ENCODE results near the gene NHERF1. TPM values are rescaled to one million over a fixed set of nuclear protein-coding genes. Genes with fewer than 3 reads are reported as not detected.

The NHERF1 gene
- polyA plus RNA-seq, 1 of the 3 experiments (the other 2 are of a cell fraction): 40.1 TPM

DNA sequence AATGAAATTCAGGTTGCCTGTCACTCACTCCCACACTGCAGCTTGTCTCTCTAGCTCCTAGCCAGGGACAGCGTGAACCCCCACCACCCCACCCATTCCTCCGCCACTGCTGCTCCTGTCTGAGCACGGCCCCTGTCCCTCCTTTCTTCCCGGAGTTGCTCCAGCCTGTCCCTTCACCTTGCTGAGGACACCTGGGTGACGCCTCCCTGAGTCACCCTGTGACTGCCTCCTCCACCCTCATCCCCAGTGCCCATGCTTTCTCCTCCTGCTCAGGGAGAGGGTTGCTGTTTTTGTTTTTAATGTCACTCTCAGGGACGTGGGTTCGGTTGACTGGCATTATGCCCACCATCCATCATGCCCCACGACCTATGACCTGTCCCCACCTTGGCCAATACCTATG lies 53.5 kb downstream of the NHERF1 start:
- Histone ChIP-seq H3K9me3 (no peaks in the 10 kb centered on the region), H3K4me3 (ENCODE audit: low read depth in 2 of 2, low read length in 1 of 2) (no peak overlapping the region), H3K36me3 (replicated peaks in 1 of 2; ENCODE audit: control insufficient read depth in 1 of 2, insufficient read depth in 2 of 2, low read length in 1 of 2) (peaks cover 0 to 45% of the 10 kb centered on the region in 2 experiments), H3K4me2 (no peak overlapping the region), H4K20me1 (ENCODE audit: insufficient read depth) (no peaks in the 10 kb centered on the region), H3F3A (replicated peaks; ENCODE audit: insufficient read depth) (peaks cover 24% of the 10 kb centered on the region), H3K79me2 (ENCODE audit: insufficient read depth) (no peaks in the 10 kb centered on the region), H3K4me1 (ENCODE audit: control insufficient read depth in 1 of 2, insufficient read depth in 2 of 2, low read depth in 1 of 2, low read length in 1 of 2) (peaks cover 23 to 64% of the 10 kb centered on the region in 2 experiments), H3K27me3 (ENCODE audit: insufficient read depth) (no peaks in the 10 kb centered on the region), H3K27ac (ENCODE audit: low read depth in 2 of 2, low read length in 1 of 2) (no peak overlapping the region), H2AFZ (ENCODE audit: low read depth) (no peak overlapping the region), H3K9ac (no peak overlapping the region), H3K9me2 (no peaks in the 10 kb centered on the region)
- ChIA-PET CTCF (interaction anchor here (0.9 to 98.1 kb wide), 6 partner anchors 11 to 58 kb away, joined by 3 to 3869 read pairs (median 6); partner anchors contain the start of genes FDXR and GRIN2C), POLR2A (no interaction called here)
- WGBS (ENCODE audit: low lambda C conversion rate): 77% methylated on average over 8 of the region's 8 CpGs
- TF ChIP-seq GATA2 (CRISPR knock-in tag; IDR thresholded peaks at IDR 0.05): no peak
- TF ChIP-seq GABPA (IDR thresholded peaks at IDR 0.05; ENCODE audit: low read depth): no peak
- TF ChIP-seq EP300 (IDR thresholded peaks at IDR 0.05; ENCODE audit: borderline replicate concordance in 1 of 2, low read depth in 1 of 2, low read length in 1 of 2): no peak
- no peak for TF ChIP-seq RCOR1 (IDR thresholded peaks at IDR 0.05; ENCODE audit: low read length)
- no peak for TF ChIP-seq USF2 (IDR thresholded peaks at IDR 0.05; ENCODE audit: borderline replicate concordance, low read depth, low read length)
- TF ChIP-seq, protein P1, sequence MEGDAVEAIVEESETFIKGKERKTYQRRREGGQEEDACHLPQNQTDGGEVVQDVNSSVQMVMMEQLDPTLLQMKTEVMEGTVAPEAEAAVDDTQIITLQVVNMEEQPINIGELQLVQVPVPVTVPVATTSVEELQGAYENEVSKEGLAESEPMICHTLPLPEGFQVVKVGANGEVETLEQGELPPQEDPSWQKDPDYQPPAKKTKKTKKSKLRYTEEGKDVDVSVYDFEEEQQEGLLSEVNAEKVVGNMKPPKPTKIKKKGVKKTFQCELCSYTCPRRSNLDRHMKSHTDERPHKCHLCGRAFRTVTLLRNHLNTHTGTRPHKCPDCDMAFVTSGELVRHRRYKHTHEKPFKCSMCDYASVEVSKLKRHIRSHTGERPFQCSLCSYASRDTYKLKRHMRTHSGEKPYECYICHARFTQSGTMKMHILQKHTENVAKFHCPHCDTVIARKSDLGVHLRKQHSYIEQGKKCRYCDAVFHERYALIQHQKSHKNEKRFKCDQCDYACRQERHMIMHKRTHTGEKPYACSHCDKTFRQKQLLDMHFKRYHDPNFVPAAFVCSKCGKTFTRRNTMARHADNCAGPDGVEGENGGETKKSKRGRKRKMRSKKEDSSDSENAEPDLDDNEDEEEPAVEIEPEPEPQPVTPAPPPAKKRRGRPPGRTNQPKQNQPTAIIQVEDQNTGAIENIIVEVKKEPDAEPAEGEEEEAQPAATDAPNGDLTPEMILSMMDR (IDR thresholded peaks at IDR 0.05): no peak
- TF ChIP-seq PBX3 (IDR thresholded peaks at IDR 0.05): no peak
- TF ChIP-seq CHD2 (IDR thresholded peaks at IDR 0.05; ENCODE audit: low read length, partially characterized antibody): no peak
- no peak for TF ChIP-seq MAX (IDR thresholded peaks at IDR 0.05; ENCODE audit: low read depth)
- TF ChIP-seq SMC3 (IDR thresholded peaks at IDR 0.05; ENCODE audit: low read depth, low read length): no peak
- no peak for DNase-seq

DNA sequence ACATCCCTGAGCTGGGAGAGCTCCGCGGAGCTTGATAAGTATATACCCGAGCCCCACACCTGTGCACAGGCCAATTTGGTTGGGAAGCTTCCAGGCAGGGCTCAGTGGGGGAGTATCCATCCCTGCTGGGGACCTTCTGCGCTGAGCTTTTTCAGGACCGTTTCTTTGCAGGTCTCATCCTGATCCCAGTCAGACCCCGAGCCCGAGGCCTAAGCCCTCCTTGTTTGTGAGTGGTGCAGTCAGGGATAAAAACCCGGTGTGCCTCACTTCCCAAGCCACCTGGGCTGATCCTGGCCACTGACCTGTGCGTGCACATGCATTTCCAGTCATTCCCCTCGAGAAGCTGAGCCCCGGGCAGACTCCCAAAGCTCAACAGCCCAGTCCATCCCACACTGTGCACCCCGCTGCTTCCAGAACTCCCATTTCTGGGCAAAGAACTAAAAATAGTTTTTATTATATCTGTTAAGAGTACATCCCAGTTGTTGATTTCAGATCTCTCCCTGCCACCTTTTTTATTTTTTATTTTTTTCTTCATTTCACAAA lies 55.0 kb downstream of the NHERF1 start:
- no peak overlapping the region for H3K4me3 ChIP-seq (ENCODE audit: low read depth in 2 of 2, low read length in 1 of 2)
- H3F3A ChIP-seq (replicated peaks; ENCODE audit: insufficient read depth): peaks cover 9% of the 10 kb centered on the region
- POLR2A ChIA-PET: no interaction called here
- CTCF ChIA-PET: interaction anchor here (0.7 to 98.1 kb wide), 5 partner anchors 10 to 56 kb away, joined by 3 to 3869 read pairs (median 7); partner anchors contain the start of genes FDXR and GRIN2C
- no peaks in the 10 kb centered on the region for H3K9me2 ChIP-seq
- H2AFZ ChIP-seq (ENCODE audit: low read depth): no peak overlapping the region
- H3K79me2 ChIP-seq (ENCODE audit: insufficient read depth): no peaks in the 10 kb centered on the region
- H3K9me3 ChIP-seq: no peaks in the 10 kb centered on the region
- DNase-seq: no peak
- H3K9ac ChIP-seq: no peak overlapping the region
- peak overlapping the region in 1 of 2 experiments; percentile 86; a peak in 2 of 4 replicates for H3K27ac ChIP-seq (ENCODE audit: low read depth in 2 of 2, low read length in 1 of 2)
- 87% methylated on average over 12 of the region's 12 CpGs for WGBS (ENCODE audit: low lambda C conversion rate)
- peaks cover 9 to 66% of the 10 kb centered on the region in 2 experiments for H3K4me1 ChIP-seq (ENCODE audit: control insufficient read depth in 1 of 2, insufficient read depth in 2 of 2, low read depth in 1 of 2, low read length in 1 of 2)
- peaks cover 0 to 45% of the 10 kb centered on the region in 2 experiments for H3K36me3 ChIP-seq (replicated peaks in 1 of 2; ENCODE audit: control insufficient read depth in 1 of 2, insufficient read depth in 2 of 2, low read length in 1 of 2)
- no peaks in the 10 kb centered on the region for H3K27me3 ChIP-seq (ENCODE audit: insufficient read depth)
- no peaks in the 10 kb centered on the region for H4K20me1 ChIP-seq (ENCODE audit: insufficient read depth)
- no peak for TF ChIP-seq MAX (IDR thresholded peaks at IDR 0.05; ENCODE audit: low read depth)
- no peak for TF ChIP-seq GATA2 (CRISPR knock-in tag; IDR thresholded peaks at IDR 0.05)
- TF ChIP-seq JUND (IDR thresholded peaks at IDR 0.05): no peak
- no peak for TF ChIP-seq ZBTB33 (IDR thresholded peaks at IDR 0.05; ENCODE audit: borderline replicate concordance, low read depth)
- no peak for TF ChIP-seq EZH2phosphoT487 (IDR thresholded peaks at IDR 0.05; ENCODE audit: borderline replicate concordance, low read depth)
- no peak for TF ChIP-seq POLR2AphosphoS5 (IDR thresholded peaks at IDR 0.05; ENCODE audit: low read depth, low read length)
- no peak for TF ChIP-seq MXI1 (IDR thresholded peaks at IDR 0.05; ENCODE audit: low read depth, low read length)
- TF ChIP-seq, protein P1 (IDR thresholded peaks at IDR 0.05): no peak
- no peak for TF ChIP-seq ELF1 (IDR thresholded peaks at IDR 0.05)
- no peak for TF ChIP-seq TCF12 (IDR thresholded peaks at IDR 0.05)
- no peak overlapping the region for H3K4me2 ChIP-seq

Data from SK-N-SH (cell line).